MM.1S (cell line): Measurements from ENCODE around the gene TCF12.

Source experiments
- DNase-seq: peaks from one replicate; pipeline ENCODE4 v3.0.0-alpha.2; 2015
- H2AFZ ChIP-seq: fragments of 300-600 bp; sonication (generic); 2 replicates; pipeline ENCODE4 v1.6.0; 2016; ENCODE audit warnings: antibody characterized with exemption, low read length
- H3F3A ChIP-seq: fragments of 300-600 bp; sonication (generic); 2 replicates; pipeline ENCODE4 v1.6.1; 2016; ENCODE audit warnings: mild to moderate bottlenecking, antibody characterized with exemption, low read length, moderate library complexity, mixed read lengths; ENCODE audit not compliant: insufficient read depth
- H3K27ac ChIP-seq: fragments of 300-600 bp; sonication (generic); 2 replicates; pipeline ENCODE4 v1.5.1; 2016; ENCODE audit warnings: mild to moderate bottlenecking, low read length
- H3K27me3 ChIP-seq: fragments of 300-600 bp; sonication (generic); replicated peaks from 2 replicates; pipeline ENCODE4 v1.6.0; 2016; ENCODE audit warnings: low read length; ENCODE audit not compliant: insufficient read depth
- H3K36me3 ChIP-seq: fragments of 300-600 bp; sonication (generic); replicated peaks from 2 replicates; pipeline ENCODE4 v1.6.1; 2016; ENCODE audit warnings: mild to moderate bottlenecking, low read length, mixed read lengths; ENCODE audit not compliant: insufficient read depth
- H3K4me1 ChIP-seq: fragments of 300-600 bp; sonication (generic); 2 replicates; pipeline ENCODE4 v1.6.1; 2016; ENCODE audit warnings: low read length, mixed read lengths
- H3K4me2 ChIP-seq: fragments of 300-600 bp; sonication (generic); 2 replicates; pipeline ENCODE4 v1.6.0; 2016; ENCODE audit warnings: low read depth, low read length
- H3K4me3 ChIP-seq: fragments of 300-600 bp; sonication (generic); 2 replicates; pipeline ENCODE4 v1.5.1; 2016; ENCODE audit warnings: low read length, mixed read lengths
- H3K79me2 ChIP-seq: fragments of 300-600 bp; sonication (generic); 2 replicates; pipeline ENCODE4 v1.6.1; 2016; ENCODE audit warnings: mixed run types, low read length, mixed read lengths
- H3K9ac ChIP-seq: fragments of 300-600 bp; sonication (generic); 2 replicates; pipeline ENCODE4 v1.6.1; 2016; ENCODE audit warnings: low read length, mixed read lengths
- H3K9me2 ChIP-seq: fragments of 300-600 bp; sonication (generic); replicated peaks from 2 replicates; pipeline ENCODE4 v1.6.1; 2016; ENCODE audit warnings: mild to moderate bottlenecking, low read length, mixed read lengths; ENCODE audit not compliant: insufficient read depth
- H3K9me3 ChIP-seq: fragments of 300-600 bp; sonication (generic); replicated peaks from 2 replicates; pipeline ENCODE4 v1.6.1; 2016; ENCODE audit warnings: mild to moderate bottlenecking, low read length, mixed read lengths; ENCODE audit not compliant: insufficient read depth
- H4K20me1 ChIP-seq: fragments of 300-600 bp; sonication (generic); 2 replicates; pipeline ENCODE4 v1.6.1; 2016; ENCODE audit warnings: mild to moderate bottlenecking, low read length, moderate library complexity, mixed read lengths; ENCODE audit not compliant: insufficient read depth
- CTCF ChIP-seq: fragments of 300-600 bp; sonication (generic); IDR thresholded peaks from 2 replicates; pipeline ENCODE4 v1.5.1; 2016; ENCODE audit warnings: antibody characterized with exemption, low read length, mixed read lengths
- EZH2 ChIP-seq: fragments of 300-600 bp; sonication (generic); optimal IDR thresholded peaks from 2 replicates; pipeline ENCODE3; 2017; ENCODE audit warnings: low read depth, mild to moderate bottlenecking, antibody characterized with exemption, low read length, mixed read lengths
- EZH2phosphoT487 ChIP-seq: fragments of 300-600 bp; sonication (generic); IDR thresholded peaks from 2 replicates; pipeline ENCODE4 v1.6.1; 2018; ENCODE audit warnings: antibody characterized with exemption, low read length

The TCF12 gene

DNA sequence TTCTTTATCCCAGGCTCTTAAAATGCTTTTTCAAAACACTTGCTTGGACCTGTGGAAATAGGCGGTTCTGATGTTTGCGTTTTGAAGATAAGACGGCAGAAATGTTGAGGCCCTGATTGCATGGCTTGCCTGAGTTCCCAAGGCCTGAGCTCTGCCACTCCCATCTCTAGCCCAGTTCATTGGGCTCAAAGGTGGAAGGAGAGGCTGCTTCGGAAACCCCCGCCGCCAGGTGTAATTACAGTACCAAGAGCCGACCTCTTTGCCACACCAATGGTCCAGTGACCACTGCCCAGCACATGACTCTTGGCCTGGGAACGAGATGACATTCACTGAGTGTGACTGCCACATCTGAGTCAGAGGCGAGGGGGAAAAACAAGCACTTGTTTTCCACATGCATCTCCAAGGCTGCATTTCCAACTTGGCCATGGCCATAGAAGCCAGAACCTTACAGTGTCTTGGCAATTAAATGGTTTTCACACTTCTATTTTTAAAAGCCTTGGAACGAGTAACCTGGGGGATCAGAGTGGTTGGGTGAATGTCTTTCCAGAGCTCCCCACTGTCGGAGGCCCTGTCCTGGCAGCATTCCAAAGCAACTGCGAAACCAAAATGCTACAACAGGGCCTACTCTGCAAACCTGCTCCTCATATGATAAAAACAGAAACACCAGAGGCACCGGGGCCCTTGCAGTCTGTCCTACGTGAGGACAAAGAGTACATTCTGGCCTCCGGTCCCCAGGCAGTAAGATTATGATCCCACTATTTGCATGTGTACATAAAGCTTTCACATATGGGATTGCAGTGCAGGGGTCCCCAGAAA, 394.1 kb downstream of the TCF12 start:
- TF ChIP-seq EZH2 (no peak), CTCF (no peak), EZH2phosphoT487 (no peak)
- Histone ChIP-seq H3K9me3 (no peaks in the 10 kb centered on the region), H3K4me3 (no peak overlapping the region), H3K27me3 (no peaks in the 10 kb centered on the region), H2AFZ (no peak overlapping the region), H3K4me2 (no peak overlapping the region), H3K36me3 (no peaks in the 10 kb centered on the region), H4K20me1 (no peaks in the 10 kb centered on the region), H3K27ac (no peak overlapping the region), H3F3A (no peaks in the 10 kb centered on the region), H3K9ac (no peak overlapping the region), H3K9me2 (no peaks in the 10 kb centered on the region), H3K79me2 (no peaks in the 10 kb centered on the region), H3K4me1 (no peaks in the 10 kb centered on the region)
- no peak for DNase-seq

GRCh38 chr15:57313134-57313483, 394.7 kb downstream of the TCF12 start:
- no peaks in the 10 kb centered on the region for H3K79me2 ChIP-seq
- no peaks in the 10 kb centered on the region for H3K9me2 ChIP-seq
- no peak overlapping the region for H3K9ac ChIP-seq
- H3K36me3 ChIP-seq: no peaks in the 10 kb centered on the region
- DNase-seq: no peak
- no peak overlapping the region for H3K4me3 ChIP-seq
- H2AFZ ChIP-seq: no peak overlapping the region
- no peaks in the 10 kb centered on the region for H3K27me3 ChIP-seq
- no peaks in the 10 kb centered on the region for H3K4me1 ChIP-seq
- no peaks in the 10 kb centered on the region for H4K20me1 ChIP-seq
- TF ChIP-seq CTCF (no peak), EZH2phosphoT487 (no peak), EZH2 (no peak)
- no peaks in the 10 kb centered on the region for H3F3A ChIP-seq
- no peak overlapping the region for H3K27ac ChIP-seq
- H3K9me3 ChIP-seq: no peaks in the 10 kb centered on the region
- H3K4me2 ChIP-seq: no peak overlapping the region

DNA sequence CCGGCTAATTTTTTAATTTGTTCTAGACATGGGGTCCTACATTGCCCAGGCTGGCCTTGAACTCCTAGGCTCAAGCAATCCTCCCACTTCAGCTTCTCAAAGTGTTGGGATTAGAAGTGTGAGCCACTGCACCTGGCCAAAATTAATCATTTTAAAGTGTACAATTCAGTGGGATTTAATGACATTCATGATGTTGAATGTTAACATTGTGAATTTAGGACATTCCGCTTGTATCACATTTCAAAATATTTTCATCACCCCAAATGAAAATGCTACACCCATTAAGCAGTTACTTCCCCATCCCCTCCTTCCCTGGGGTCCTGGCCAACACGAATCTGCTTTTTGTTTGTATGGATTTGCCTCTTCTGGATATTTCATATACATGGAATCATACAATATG, 395.8 kb downstream of the TCF12 start:
- Histone ChIP-seq H3K4me2 (no peak overlapping the region), H2AFZ (no peak overlapping the region), H3K27ac (no peak overlapping the region), H3K9ac (no peak overlapping the region), H4K20me1 (no peaks in the 10 kb centered on the region), H3K4me1 (no peaks in the 10 kb centered on the region), H3K36me3 (no peaks in the 10 kb centered on the region), H3K9me2 (no peaks in the 10 kb centered on the region), H3K27me3 (no peaks in the 10 kb centered on the region), H3K79me2 (no peaks in the 10 kb centered on the region), H3K4me3 (no peak overlapping the region), H3F3A (no peaks in the 10 kb centered on the region), H3K9me3 (no peaks in the 10 kb centered on the region)
- TF ChIP-seq EZH2phosphoT487 (no peak), EZH2 (no peak), CTCF (no peak)
- DNase-seq: no peak
